ENCODE data around the gene LRRC56. TPM values are rescaled to one million over a fixed set of nuclear protein-coding genes. Genes with fewer than 3 reads are reported as not detected.

Gene LRRC56
- total RNA-seq, 1 donor from 2014 or later: 0.82 TPM

- H2AFZ ChIP-seq (ENCODE audit: low read depth, low read length): no peak overlapping the region
- H3K27ac Mint-ChIP-seq (ENCODE audit: unreplicated experiment): peak overlapping the region; percentile 81
- DNase-seq (ENCODE audit: low read depth): no peak
These were observed 41.8 kb upstream of the LRRC56 start for GRCh38 chr11:495537-495931.

GRCh38 chr11:496834-497564 lies 40.3 kb upstream of the LRRC56 start:
- no peak overlapping the region for H3K4me3 ChIP-seq (ENCODE audit: insufficient read depth, low read depth, low read length)
- H3K4me1 ChIP-seq (ENCODE audit: insufficient read depth, low read length): no peaks in the 10 kb centered on the region
- H3K9ac ChIP-seq (ENCODE audit: low read length): no peak overlapping the region
- peaks cover 34% of the 10 kb centered on the region for H3K36me3 Mint-ChIP-seq (ENCODE audit: low read depth, unreplicated experiment)
- DNase-seq (ENCODE audit: low read depth) (no peak), FAIRE-seq (no peak)
- peak overlapping the region; percentile 63 for H3K4me3 Mint-ChIP-seq (ENCODE audit: unreplicated experiment)
- no peak for TF ChIP-seq EZH2 (IDR thresholded peaks at IDR 0.05; ENCODE audit: insufficient read depth, low read length)
- TF ChIP-seq CTCF (IDR thresholded peaks at IDR 0.05; ENCODE audit: insufficient read depth, low read depth, low read length): no peak
- H4K20me1 ChIP-seq (ENCODE audit: insufficient read depth, low read length): peaks cover 44% of the 10 kb centered on the region
- no peaks in the 10 kb centered on the region for H3K27me3 Mint-ChIP-seq (ENCODE audit: low read depth, unreplicated experiment)
- peaks cover 3% of the 10 kb centered on the region for H3K4me1 Mint-ChIP-seq (ENCODE audit: low read depth, unreplicated experiment)
- peaks cover 8% of the 10 kb centered on the region for H3K9me3 ChIP-seq (ENCODE audit: insufficient read depth, low read depth, low read length)
- peaks cover 25% of the 10 kb centered on the region for H3K36me3 ChIP-seq (ENCODE audit: insufficient read depth, low read length)
- peaks cover 3% of the 10 kb centered on the region for H3K9me3 Mint-ChIP-seq (ENCODE audit: unreplicated experiment)
- no peak overlapping the region for H2AFZ ChIP-seq (ENCODE audit: low read depth, low read length)
- no peak overlapping the region for H3K27ac ChIP-seq (ENCODE audit: low read depth, low read length)
- no peak overlapping the region for H3K4me2 ChIP-seq (ENCODE audit: low read length)
- peak overlapping the region; percentile 31 for H3K27ac Mint-ChIP-seq (ENCODE audit: unreplicated experiment)
- no peaks in the 10 kb centered on the region for H3K27me3 ChIP-seq (ENCODE audit: insufficient read depth, low read length)
- H3K79me2 ChIP-seq (ENCODE audit: insufficient read depth, low read length): peaks cover 11% of the 10 kb centered on the region

More at GRCh38 chr11:495537-495931, 41.8 kb upstream of the LRRC56 start:
- Mint-ChIP-seq H3K9me3 (ENCODE audit: unreplicated experiment) (peaks cover 3% of the 10 kb centered on the region), H3K27me3 (ENCODE audit: low read depth, unreplicated experiment) (no peaks in the 10 kb centered on the region), H3K4me1 (ENCODE audit: low read depth, unreplicated experiment) (peaks cover 3% of the 10 kb centered on the region), H3K4me3 (ENCODE audit: unreplicated experiment) (no peak overlapping the region), H3K36me3 (ENCODE audit: low read depth, unreplicated experiment) (peaks cover 27% of the 10 kb centered on the region)
- H3K27me3 ChIP-seq (ENCODE audit: insufficient read depth, low read length): no peaks in the 10 kb centered on the region
- peaks cover 34% of the 10 kb centered on the region for H4K20me1 ChIP-seq (ENCODE audit: insufficient read depth, low read length)
- peaks cover 8% of the 10 kb centered on the region for H3K9me3 ChIP-seq (ENCODE audit: insufficient read depth, low read depth, low read length)
- H3K4me1 ChIP-seq (ENCODE audit: insufficient read depth, low read length): no peaks in the 10 kb centered on the region
- no peaks in the 10 kb centered on the region for H3K79me2 ChIP-seq (ENCODE audit: insufficient read depth, low read length)
- no peak overlapping the region for H3K9ac ChIP-seq (ENCODE audit: low read length)
- no peak for FAIRE-seq
- H3K4me2 ChIP-seq (ENCODE audit: low read length): no peak overlapping the region
- H3K27ac ChIP-seq (ENCODE audit: low read depth, low read length): peak overlapping the region; percentile 5
- H3K36me3 ChIP-seq (ENCODE audit: insufficient read depth, low read length): peaks cover 21% of the 10 kb centered on the region
- H3K4me3 ChIP-seq (ENCODE audit: insufficient read depth, low read depth, low read length): no peak overlapping the region
- TF ChIP-seq EZH2 (IDR thresholded peaks at IDR 0.05; ENCODE audit: insufficient read depth, low read length) (no peak), CTCF (IDR thresholded peaks at IDR 0.05; ENCODE audit: insufficient read depth, low read depth, low read length) (no peak)

Data from astrocyte (in vitro differentiated cells and primary cell).